H9 (cell line): ENCODE data around the gene NACC2. TPM values are rescaled to one million over a fixed set of nuclear protein-coding genes. Genes with fewer than 3 reads are reported as not detected.

Source experiments
- DNase-seq: peaks from one replicate; pipeline ENCODE4 v3.0.0-alpha.2; 2017
- H2AFZ ChIP-seq: one replicate; pipeline ENCODE4 v1.6.1; 2013; ENCODE audit warnings: mild to moderate bottlenecking, low read length, control low read depth, moderate library complexity
- H2AK5ac ChIP-seq: 2 replicates; pipeline ENCODE4 v1.6.1; 2013; ENCODE audit warnings: low read length, control low read depth, mixed read lengths; ENCODE audit not compliant: insufficient read length
- H2BK120ac ChIP-seq: one replicate; pipeline ENCODE4 v1.6.1; 2013; ENCODE audit warnings: low read depth, mild to moderate bottlenecking, low read length, control low read depth, inconsistent platforms; ENCODE audit not compliant: poor library complexity, severe bottlenecking
- H2BK12ac ChIP-seq: 2 replicates; pipeline ENCODE4 v1.6.1; 2013; ENCODE audit warnings: low read length, control low read depth, mixed read lengths, low read depth; ENCODE audit not compliant: insufficient read length
- H2BK15ac ChIP-seq: 2 replicates; pipeline ENCODE4 v1.6.1; 2013; ENCODE audit warnings: low read depth, low read length, control low read depth
- H2BK20ac ChIP-seq: one replicate; pipeline ENCODE4 v1.6.1; 2013; ENCODE audit warnings: low read depth, mild to moderate bottlenecking, low read length, control low read depth, inconsistent platforms; ENCODE audit not compliant: poor library complexity, severe bottlenecking
- H2BK5ac ChIP-seq: 2 replicates; pipeline ENCODE4 v1.6.1; 2013; ENCODE audit warnings: low read length, control low read depth, mixed read lengths; ENCODE audit not compliant: insufficient read length
- H3K14ac ChIP-seq: 2 replicates; pipeline ENCODE4 v1.6.1; 2013; ENCODE audit warnings: low read length, control low read depth; ENCODE audit not compliant: insufficient read depth
- H3K18ac ChIP-seq: 2 replicates; pipeline ENCODE4 v1.6.1; 2013; ENCODE audit warnings: low read depth, mild to moderate bottlenecking, mixed read lengths, low read length, control low read depth; ENCODE audit not compliant: insufficient read length
- H3K23ac ChIP-seq: 2 replicates; pipeline ENCODE4 v1.6.1; 2013; ENCODE audit warnings: low read length, control low read depth, mixed read lengths, low read depth; ENCODE audit not compliant: insufficient read length
- H3K23me2 ChIP-seq: 2 replicates; pipeline ENCODE4 v1.6.1; 2013; ENCODE audit warnings: low read depth, mild to moderate bottlenecking, mixed read lengths, low read length, control low read depth; ENCODE audit not compliant: insufficient read length, poor library complexity, severe bottlenecking
- H3K27ac ChIP-seq: 2 replicates; pipeline ENCODE4 v1.5.1; 2013; ENCODE audit warnings: low read length, control low read depth, mixed read lengths, low read depth; ENCODE audit not compliant: insufficient read length
- H3K27me3 ChIP-seq: 2 replicates; pipeline ENCODE4 v1.6.1; 2013; ENCODE audit warnings: low read length, control low read depth, inconsistent platforms; ENCODE audit not compliant: insufficient read depth
- H3K4ac ChIP-seq: 2 replicates; pipeline ENCODE4 v1.6.1; 2013; ENCODE audit warnings: low read depth, mild to moderate bottlenecking, control low read depth, inconsistent platforms, low read length, moderate library complexity
- H3K4me1 ChIP-seq: 2 replicates; pipeline ENCODE4 v1.6.1; 2013; ENCODE audit warnings: low read length, control low read depth, inconsistent platforms; ENCODE audit not compliant: insufficient read depth
- H3K4me2 ChIP-seq: 2 replicates; pipeline ENCODE4 v1.6.1; 2013; ENCODE audit warnings: low read length, control low read depth, mixed read lengths; ENCODE audit not compliant: insufficient read length, insufficient read depth
- H3K56ac ChIP-seq: 2 replicates; pipeline ENCODE4 v1.6.1; 2013; ENCODE audit warnings: low read depth, mild to moderate bottlenecking, mixed read lengths, low read length, control low read depth; ENCODE audit not compliant: insufficient read length
- H3K79me1 ChIP-seq: 2 replicates; pipeline ENCODE4 v1.6.1; 2013; ENCODE audit warnings: low read depth, mild to moderate bottlenecking, moderate library complexity, low read length, control low read depth, inconsistent platforms; ENCODE audit not compliant: insufficient read depth, poor library complexity, severe bottlenecking
- H3K79me2 ChIP-seq: 2 replicates; pipeline ENCODE4 v1.6.1; 2013; ENCODE audit warnings: low read length, control low read depth, inconsistent platforms; ENCODE audit not compliant: insufficient read depth
- H3K9ac ChIP-seq: 2 replicates; pipeline ENCODE4 v1.6.1; 2013; ENCODE audit warnings: low read length, control low read depth, mixed read lengths; ENCODE audit not compliant: insufficient read length; ENCODE audit errors: extremely low read depth
- H3K9me3 ChIP-seq: one replicate; pipeline ENCODE4 v1.6.1; 2013; ENCODE audit warnings: low read depth, low read length, inconsistent platforms; ENCODE audit not compliant: control insufficient read depth
- H3T11ph ChIP-seq: one replicate; pipeline ENCODE4 v1.6.1; 2013; ENCODE audit warnings: mild to moderate bottlenecking, low read length, control low read depth, inconsistent platforms
- H4K20me1 ChIP-seq: one replicate; pipeline ENCODE4 v1.6.1; 2013; ENCODE audit not compliant: control insufficient read depth, insufficient read length, insufficient read depth
- H4K5ac ChIP-seq: 2 replicates; pipeline ENCODE4 v1.6.1; 2013; ENCODE audit warnings: low read depth, mild to moderate bottlenecking, mixed read lengths, low read length, control low read depth; ENCODE audit not compliant: insufficient read length
- H4K8ac ChIP-seq: replicated peaks from 2 replicates; pipeline ENCODE4 v1.6.1; 2013; ENCODE audit warnings: low read length, control low read depth, mixed read lengths, low read depth; ENCODE audit not compliant: insufficient read length
- H4K91ac ChIP-seq: 2 replicates; pipeline ENCODE4 v1.6.1; 2013; ENCODE audit warnings: low read depth, mild to moderate bottlenecking, moderate library complexity, mixed read lengths, low read length, control low read depth; ENCODE audit not compliant: insufficient read length
- H3K27ac Mint-ChIP-seq, 3 experiments: 2 replicates in 2 of 3; 3 replicates in 1 of 3; pipeline ENCODE4 v1.8.0; 2020 to 2021; ENCODE audit warnings: mixed read lengths in 3 of 3, mild to moderate bottlenecking in 1 of 3, moderate library complexity in 1 of 3
- H3K27me3 Mint-ChIP-seq: 2 replicates; pipeline ENCODE4 v1.8.0; 2021; ENCODE audit warnings: low read depth, mild to moderate bottlenecking, moderate library complexity, mixed read lengths
- H3K36me3 Mint-ChIP-seq, 3 experiments: 2 replicates in 2 of 3; 3 replicates in 1 of 3; pipeline ENCODE4 v1.8.0; 2020 to 2021; ENCODE audit warnings: low read depth in 3 of 3, mixed read lengths in 3 of 3; ENCODE audit not compliant: insufficient read depth in 1 of 3
- H3K4me1 Mint-ChIP-seq, 2 experiments: 2 replicates each; pipeline ENCODE4 v1.8.0; 2020; ENCODE audit warnings: mixed read lengths in 2 of 2
- H3K4me3 Mint-ChIP-seq, 2 experiments: 2 replicates in 1 of 2; 3 replicates in 1 of 2; pipeline ENCODE4 v1.8.0; 2020 to 2021; ENCODE audit warnings: mild to moderate bottlenecking in 2 of 2, mixed read lengths in 2 of 2, moderate library complexity in 1 of 2
- H3K9me3 Mint-ChIP-seq, 2 experiments: 2 replicates in 1 of 2; 3 replicates in 1 of 2; pipeline ENCODE4 v1.8.0; 2020; ENCODE audit warnings: mild to moderate bottlenecking in 2 of 2, mixed read lengths in 2 of 2, moderate library complexity in 1 of 2
- WGBS: extraction: QIAGEN DNeasy Blood & Tissue Kit; methylation state at CpG from one replicate; pipeline ENCODE4 v1.1.7; 2013; ENCODE audit warnings: missing lambda C conversion rate, low lambda C conversion rate, mixed read lengths; ENCODE audit not compliant: insufficient read length; ENCODE audit errors: extremely low coverage; 5-methylcytosine and 5-hydroxymethylcytosine counted together
- total RNA-seq: library from RNA; stranded (reverse); gene quantifications from 2 replicates; pipeline ENCODE4 v1.2.1, GENCODE V29; 2021
- TF ChIP-seq, protein P1 (sequence below): fragments of 200-600 bp; sonication (generic); conservative IDR thresholded peaks from 3 replicates; pipeline ENCODE4 v1.8.0; 2021; ENCODE audit warnings: antibody characterized with exemption, mild to moderate bottlenecking

The NACC2 gene
- total RNA-seq, 1 experiment from 2014 or later = 11.5 TPM

DNA sequence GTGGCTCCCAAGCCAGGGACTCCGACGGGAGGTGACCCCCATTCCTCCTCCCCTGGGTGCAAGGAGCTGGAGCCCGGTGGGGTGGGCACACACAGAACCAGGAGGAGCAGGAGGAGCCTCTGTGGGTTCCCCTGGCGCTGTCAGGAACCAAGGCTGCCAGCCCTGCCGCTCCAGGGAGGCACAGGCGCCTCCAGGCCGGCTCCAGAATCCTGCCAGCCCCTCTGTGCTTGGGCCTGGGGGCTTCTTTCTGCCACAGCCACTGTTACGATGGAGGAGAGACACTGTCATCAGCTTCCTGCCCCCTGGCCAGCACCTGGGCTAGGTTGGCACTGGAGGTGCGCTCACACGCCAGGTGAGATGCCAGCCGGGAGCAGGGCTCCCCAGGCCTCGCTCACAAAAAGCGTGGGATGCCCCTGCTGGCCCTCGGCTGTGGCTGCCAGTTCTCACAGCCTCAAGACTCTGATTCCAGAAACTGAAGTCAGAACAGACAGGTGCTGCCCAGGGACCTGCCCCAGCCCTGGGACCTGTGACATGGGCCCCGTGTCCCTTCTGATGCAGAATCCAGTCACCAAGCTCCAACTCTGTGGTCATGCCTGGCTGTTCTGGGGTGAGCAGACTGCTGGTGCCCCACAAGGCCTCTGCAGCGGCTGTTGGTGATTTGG is 96.5 kb downstream of the NACC2 start:
- Histone ChIP-seq H2BK12ac (no peak overlapping the region), H3K23ac (no peak overlapping the region), H3K4me2 (no peak overlapping the region), H2BK20ac (no peak overlapping the region), H4K5ac (no peak overlapping the region), H2AFZ (no peak overlapping the region), H3K56ac (no peak overlapping the region), H3K27ac (no peak overlapping the region), H2BK120ac (no peak overlapping the region), H3K4me1 (no peaks in the 10 kb centered on the region), H2BK15ac (no peak overlapping the region), H3T11ph (no peak overlapping the region), H3K27me3 (no peaks in the 10 kb centered on the region), H3K79me2 (no peaks in the 10 kb centered on the region), H2BK5ac (no peak overlapping the region), H2AK5ac (no peak overlapping the region), H3K79me1 (no peaks in the 10 kb centered on the region), H3K14ac (no peak overlapping the region; the same call in 1 of the 2 replicates), H4K91ac (no peak overlapping the region), H4K20me1 (no peaks in the 10 kb centered on the region), H3K9ac (no peak overlapping the region), H3K18ac (no peak overlapping the region), H3K23me2 (no peaks in the 10 kb centered on the region), H3K4ac (no peak overlapping the region), H3K9me3 (no peaks in the 10 kb centered on the region), H4K8ac (no peak overlapping the region)
- H3K4me3 Mint-ChIP-seq = no peak overlapping the region
- H3K36me3 Mint-ChIP-seq = no peaks in the 10 kb centered on the region
- no peaks in the 10 kb centered on the region; a peak in 1 of 5 replicates for H3K9me3 Mint-ChIP-seq
- peaks cover 9 to 32% of the 10 kb centered on the region in 2 experiments for H3K4me1 Mint-ChIP-seq
- TF ChIP-seq, protein P1, sequence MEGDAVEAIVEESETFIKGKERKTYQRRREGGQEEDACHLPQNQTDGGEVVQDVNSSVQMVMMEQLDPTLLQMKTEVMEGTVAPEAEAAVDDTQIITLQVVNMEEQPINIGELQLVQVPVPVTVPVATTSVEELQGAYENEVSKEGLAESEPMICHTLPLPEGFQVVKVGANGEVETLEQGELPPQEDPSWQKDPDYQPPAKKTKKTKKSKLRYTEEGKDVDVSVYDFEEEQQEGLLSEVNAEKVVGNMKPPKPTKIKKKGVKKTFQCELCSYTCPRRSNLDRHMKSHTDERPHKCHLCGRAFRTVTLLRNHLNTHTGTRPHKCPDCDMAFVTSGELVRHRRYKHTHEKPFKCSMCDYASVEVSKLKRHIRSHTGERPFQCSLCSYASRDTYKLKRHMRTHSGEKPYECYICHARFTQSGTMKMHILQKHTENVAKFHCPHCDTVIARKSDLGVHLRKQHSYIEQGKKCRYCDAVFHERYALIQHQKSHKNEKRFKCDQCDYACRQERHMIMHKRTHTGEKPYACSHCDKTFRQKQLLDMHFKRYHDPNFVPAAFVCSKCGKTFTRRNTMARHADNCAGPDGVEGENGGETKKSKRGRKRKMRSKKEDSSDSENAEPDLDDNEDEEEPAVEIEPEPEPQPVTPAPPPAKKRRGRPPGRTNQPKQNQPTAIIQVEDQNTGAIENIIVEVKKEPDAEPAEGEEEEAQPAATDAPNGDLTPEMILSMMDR = no peak
- WGBS = no CpG with 5 or more reads among the region's 16 CpGs
- DNase-seq = no peak
- no peaks in the 10 kb centered on the region for H3K27me3 Mint-ChIP-seq
- H3K27ac Mint-ChIP-seq = no peak overlapping the region
